Measurements from ENCODE around the gene TXNRD3. TPM values are rescaled to one million over a fixed set of nuclear protein-coding genes. Genes with fewer than 3 reads are reported as not detected.
A peak's percentile ranks its signal among the peaks of the same experiment; 100 is the strongest.
"Not testable (repeated sequence)": the region's sequence is repeated elsewhere in the genome, so short reads cannot be mapped to it uniquely, and the experiment has no call there.

TXNRD3 gene
- total RNA-seq, 1 donor, result 15.1 TPM

DNA sequence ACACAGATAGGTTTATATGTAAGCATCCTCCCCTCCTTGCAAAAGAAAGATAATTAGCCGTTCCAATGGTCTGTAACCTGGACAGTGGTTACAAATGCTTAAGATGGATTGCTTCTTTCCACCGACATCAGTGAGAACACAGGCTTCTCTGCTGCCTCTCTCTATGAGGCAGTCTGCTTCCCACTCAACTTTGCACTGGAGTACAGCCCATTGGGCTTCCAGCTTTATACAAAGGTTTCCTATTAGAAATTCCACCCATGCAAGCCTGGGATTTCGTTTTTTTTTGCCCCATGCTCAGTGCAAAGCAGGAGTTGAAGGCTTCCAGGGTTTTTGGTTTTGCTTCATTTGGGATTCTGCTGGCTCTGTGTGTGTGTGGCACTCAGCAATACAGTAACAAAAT lies 48.9 kb downstream of the TXNRD3 start:
- no peak for DNase-seq (ENCODE audit: low read depth in 2 of 3, low spot score in 2 of 3)

DNA sequence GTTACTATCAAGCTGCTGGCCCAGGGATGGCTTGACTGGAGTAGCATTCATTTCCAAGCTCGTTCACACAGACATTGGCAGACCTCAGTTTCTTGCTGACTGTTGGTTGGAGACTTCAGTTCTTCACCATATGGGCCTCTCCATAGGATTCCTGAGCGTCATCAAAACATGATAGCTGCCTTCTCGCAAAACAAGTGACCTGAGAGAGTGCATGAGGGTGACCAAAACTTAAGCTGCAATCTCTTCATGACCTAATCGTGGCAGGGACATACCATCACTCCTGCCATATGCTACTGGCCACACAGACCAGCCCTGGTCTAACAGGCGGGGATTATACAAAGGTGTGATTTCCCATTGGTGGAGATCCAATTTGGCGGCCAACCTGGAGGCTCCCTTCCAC lies 50.2 kb downstream of the TXNRD3 start:
- DNase-seq (ENCODE audit: low read depth in 2 of 3, low spot score in 2 of 3), result no peak

DNA sequence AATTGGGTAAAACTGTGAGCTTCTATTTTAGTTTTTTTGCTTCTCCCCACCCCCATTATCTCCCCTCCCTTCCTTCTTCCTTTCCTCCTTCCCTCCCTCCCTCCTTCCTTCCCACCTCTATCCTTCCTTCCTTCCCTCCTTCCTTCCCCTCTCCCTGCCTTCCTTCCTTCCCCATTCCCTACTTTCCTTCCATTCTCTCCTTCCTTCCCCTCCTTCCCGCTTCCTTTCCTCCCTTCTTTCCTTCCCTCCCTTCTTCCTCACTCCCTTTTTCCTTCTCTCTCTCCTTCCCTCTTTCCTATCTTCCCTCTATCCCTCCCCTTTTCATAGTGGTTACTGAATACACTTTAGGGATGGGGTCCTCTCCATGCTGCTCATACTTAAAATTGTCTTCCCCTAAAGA lies 55.8 kb downstream of the TXNRD3 start:
- no peak for DNase-seq (ENCODE audit: low read depth in 2 of 3, low spot score in 2 of 3)

DNA sequence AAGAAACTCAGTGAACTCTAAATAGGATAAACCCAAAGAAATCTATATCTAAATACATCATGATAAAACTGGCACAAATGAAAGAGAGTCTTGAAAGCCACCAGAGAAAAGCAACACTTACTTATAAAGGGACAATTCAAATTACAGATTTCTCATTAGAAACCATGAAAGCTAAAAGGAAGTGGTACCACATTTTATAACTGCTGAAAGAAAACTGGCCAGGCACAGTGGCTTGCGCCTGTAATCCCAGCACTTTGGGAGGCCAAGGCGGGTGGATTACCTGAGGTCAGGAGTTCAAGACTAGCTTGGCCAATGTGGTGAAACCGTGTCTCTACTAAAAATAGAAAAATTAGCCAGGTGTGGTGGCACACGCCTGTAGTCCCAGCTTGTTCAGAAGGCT lies 59.4 kb downstream of the TXNRD3 start:
- DNase-seq (ENCODE audit: low read depth in 2 of 3, low spot score in 2 of 3), result peak in 1 of 3 donors; percentile 13

DNA sequence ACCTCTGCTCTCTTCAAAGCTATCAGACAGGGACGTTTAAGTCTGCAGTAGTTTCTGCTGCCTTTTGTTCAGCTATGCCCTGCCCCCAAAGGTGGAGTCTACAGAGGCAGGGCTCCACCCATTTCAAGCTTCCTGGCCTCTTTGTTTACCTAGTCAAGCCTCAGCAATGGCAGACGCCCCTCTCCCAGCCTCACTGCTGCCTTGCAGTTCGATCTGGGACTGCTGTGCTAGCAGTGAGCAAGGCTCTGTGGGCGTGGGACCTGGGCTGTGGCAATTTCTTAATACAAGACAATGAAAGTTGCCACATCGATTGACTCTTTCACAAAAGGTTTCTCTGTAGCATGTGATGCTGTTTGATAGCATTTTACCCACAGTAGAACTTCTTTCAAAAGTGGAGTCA lies 63.4 kb downstream of the TXNRD3 start:
- not testable (repeated sequence) for DNase-seq (ENCODE audit: low read depth in 2 of 3, low spot score in 2 of 3)

DNA sequence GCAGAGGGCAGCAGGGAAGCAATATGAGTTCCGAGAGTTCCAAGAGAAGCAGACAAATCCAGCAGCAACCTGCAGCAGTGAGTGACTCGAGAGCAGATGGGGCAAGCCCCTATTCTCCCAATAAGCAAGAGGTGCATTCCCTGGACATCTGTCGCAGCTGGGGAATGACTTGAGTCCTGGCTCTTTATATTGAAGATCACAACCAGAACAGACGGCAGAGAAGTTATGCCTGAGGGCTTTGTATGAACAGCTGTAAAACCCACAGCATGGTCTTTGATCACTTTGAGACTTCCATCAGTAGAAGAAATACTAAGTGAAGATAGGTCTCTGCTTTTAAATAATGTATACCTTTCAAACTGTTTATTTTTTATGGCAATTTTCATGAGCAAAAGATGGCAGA lies 72.6 kb downstream of the TXNRD3 start:
- no peak for DNase-seq (ENCODE audit: low read depth in 2 of 3, low spot score in 2 of 3)

DNA sequence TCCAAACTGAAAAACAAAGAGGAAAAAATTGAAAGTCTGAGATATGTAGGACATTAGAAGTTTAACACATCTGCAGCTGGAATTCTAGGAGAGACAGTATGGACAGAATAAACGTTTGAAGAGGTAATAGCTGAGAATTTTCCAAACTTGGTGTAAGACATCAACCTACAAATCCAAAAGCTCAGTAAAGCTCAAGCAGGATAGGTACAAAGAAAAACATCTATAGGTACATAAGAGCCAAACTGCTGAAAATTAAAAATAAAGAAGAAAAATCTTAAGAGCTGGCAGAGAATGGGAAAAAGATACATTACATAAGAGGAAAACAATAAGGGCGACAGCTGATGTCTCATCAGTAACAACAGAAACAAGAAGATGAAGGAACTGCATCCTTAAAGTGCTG lies 73.4 kb downstream of the TXNRD3 start:
- DNase-seq (ENCODE audit: low read depth in 2 of 3, low spot score in 2 of 3), result no peak

DNA sequence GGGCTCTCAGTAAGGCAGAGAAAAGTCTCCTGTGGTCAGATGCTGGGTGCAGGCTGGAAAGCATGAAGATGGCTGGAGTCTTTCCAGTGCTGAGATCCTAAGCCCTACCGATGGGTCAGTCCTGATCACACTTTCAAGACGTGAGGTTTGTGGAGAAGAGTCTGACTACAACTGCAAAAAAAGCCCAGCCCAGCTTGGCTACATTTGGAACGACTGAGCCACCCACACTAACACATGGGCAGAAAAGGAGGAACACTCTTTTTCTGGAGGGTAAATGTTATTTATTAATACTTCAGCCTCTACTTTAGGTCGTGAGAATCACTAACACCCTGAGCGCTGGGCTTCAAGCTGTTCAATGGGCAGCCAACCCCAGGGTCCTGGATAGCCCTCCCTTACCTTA lies 74.2 kb downstream of the TXNRD3 start:
- no peak for DNase-seq (ENCODE audit: low read depth in 2 of 3, low spot score in 2 of 3)

DNA sequence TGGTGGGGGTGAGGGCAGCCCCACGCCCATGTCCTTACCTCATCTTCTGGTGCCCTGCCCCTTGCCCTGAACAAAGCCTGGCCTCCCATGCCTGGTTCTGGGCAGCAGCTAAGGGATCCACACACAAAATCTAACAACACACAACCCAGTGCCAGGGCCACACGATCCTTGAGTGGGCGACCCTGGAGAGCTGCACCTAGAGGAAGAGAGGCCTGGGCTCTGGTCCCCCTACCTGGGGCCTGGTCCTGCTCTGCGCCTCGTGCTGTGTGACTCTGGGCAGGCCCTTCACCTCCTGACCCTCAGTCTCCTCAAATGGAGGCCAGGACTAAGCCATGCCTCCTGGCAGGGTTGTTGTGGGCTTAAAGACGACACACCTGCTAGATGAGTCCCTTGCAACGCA lies 76.2 kb downstream of the TXNRD3 start:
- no peak for DNase-seq (ENCODE audit: low read depth in 2 of 3, low spot score in 2 of 3)

DNA sequence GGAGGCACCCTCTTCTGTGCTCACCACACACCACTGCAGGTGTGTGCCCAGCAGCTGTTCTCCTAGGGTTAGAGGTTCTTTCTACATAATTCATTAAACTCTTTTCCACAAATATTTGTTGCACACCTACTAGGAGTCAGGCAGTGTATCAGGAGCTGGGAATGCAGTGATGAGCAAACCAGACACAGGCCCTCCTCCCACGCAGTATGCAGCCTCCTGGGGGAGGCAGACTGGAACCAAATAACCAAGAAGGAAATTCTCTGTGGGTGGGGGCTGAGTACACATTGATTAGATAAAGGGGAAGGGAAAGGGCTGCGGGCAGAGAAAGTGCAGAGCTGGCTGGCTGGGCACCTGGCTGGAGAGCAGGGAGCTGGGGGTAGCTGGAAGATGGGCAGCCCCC lies 77.7 kb downstream of the TXNRD3 start:
- DNase-seq (ENCODE audit: low read depth in 2 of 3, low spot score in 2 of 3), result no peak

DNA sequence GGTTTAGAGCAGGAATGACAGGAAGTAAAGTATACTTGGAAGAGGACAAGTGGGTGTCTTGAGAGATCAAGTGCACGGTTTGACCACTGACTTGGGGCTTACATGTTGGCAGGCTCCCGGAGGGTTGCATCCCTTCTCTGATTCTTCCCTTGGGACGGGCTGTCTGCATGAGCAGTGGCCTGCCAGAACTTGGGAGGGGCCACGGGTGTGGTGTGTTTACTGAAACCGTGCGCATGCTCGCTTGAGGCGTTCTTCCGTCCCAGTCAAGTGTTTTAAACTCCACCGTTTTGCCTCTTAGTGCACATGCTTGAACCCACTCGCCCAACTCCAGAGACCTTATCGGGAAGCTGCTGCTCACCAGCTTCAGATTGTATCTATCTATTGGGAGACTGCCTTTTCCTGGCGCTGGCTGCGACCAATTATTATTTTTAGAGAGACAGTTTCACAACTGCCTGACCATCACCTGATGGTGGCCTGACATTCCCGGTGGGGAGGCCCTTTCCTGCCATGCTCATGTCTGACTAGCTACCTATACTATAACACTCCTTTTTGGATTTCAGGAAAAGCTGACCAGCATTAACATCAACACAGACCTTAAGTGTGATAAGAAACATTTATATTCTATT lies 81.3 kb downstream of the TXNRD3 start:
- DNase-seq (ENCODE audit: low read depth in 2 of 3, low spot score in 2 of 3), result no peak

DNA sequence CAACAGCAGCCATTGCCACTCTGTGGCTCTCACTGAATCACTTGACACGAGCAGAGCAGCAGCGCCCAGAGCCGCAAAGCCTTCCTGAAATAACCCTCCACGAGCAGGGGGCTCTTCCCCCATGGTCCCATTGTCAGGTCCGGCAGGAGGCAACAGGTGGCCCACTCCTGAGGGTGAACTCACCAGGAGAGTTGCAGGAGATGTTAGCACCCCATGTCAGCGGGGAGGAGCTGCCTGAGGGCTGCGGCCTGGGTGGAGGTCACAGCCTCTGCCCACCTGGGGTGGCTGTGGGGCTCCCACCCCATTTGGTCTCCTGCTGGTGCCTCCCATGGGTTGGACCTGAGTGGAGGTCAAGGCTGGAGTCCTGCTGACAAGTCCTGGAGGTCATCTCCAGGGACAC lies 83.8 kb downstream of the TXNRD3 start:
- DNase-seq (ENCODE audit: low read depth in 2 of 3, low spot score in 2 of 3), result no peak

DNA sequence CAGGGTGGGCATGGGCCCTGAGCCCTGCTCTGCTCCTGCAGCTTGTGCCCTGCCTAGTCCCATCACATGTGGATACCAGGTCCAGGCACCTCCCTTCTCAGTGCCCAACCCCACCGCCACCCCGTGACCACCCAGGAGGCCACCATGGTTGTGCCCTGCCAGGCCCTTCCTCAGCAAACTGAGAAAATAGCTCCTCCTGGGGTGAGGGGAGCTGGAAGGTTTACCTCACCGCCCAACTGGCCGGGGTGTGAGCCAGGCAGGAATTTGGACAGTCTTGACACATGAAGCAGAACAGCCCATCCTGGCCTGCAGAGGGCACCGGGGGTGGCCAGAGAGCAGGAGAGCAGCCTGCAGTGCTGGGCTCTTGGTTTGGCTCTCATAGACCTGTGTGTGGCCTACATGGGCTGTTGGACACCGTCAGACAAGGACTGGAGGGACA lies 84.8 kb downstream of the TXNRD3 start:
- peak in 1 of 3 donors; percentile 8 for DNase-seq (ENCODE audit: low read depth in 2 of 3, low spot score in 2 of 3)

DNA sequence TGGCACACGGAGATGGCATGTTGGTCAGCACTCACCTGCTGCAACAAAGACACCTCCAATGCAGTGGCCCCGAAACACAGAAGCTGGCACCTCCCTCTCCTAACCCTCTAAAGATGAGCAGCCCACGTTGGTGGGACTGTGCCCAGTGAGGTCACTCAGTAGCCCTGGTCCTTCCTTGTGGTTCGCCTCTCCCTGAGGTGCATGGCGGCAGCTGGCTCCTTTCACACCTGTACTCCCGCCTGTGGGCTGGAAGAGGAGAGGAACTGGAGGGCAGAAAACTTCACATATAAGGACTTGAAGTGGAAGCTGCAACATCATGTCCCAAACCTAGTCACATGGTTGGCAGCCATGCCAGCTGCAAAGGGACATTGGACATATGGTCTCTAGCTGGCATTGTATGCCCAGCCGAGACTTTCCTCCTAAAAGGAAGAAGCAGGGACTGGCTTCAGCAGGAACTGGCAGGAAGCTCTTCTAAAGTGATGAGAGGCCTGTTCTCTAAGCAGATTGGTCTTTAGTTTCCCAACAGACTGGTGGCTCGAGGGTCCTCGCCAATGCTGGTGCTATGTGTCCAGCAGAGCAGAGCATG lies 85.4 kb downstream of the TXNRD3 start:
- DNase-seq (ENCODE audit: low read depth in 2 of 3, low spot score in 2 of 3), result no peak

DNA sequence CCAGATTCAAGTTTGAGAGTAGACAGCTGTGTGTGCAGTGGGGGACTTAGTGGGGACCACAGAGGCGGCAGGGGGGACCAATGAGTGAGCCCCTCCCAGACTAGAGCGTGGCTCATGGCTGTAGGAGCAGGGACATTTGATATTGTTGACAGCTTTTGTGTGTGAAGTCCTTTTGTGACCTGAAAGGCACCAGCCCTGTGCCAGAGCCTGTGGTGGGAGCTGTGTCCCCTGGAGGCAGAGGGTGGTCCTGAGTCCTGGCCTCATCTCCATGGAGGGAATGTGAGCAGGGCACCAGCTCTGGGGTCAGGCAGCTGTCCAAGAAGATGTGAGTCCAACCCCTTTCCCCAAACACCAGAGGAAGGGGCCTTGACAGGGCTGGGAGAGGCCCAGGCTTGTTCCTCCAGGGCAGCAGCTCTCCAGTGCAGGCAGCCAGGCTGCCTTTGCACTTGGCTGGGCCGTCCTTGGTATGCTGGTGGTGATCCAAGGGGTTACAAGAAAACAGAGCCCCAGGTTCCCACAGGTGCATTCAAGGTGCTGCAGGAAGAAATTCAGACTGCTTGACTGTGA lies 86.1 kb downstream of the TXNRD3 start:
- no peak for DNase-seq (ENCODE audit: low read depth in 2 of 3, low spot score in 2 of 3)

DNA sequence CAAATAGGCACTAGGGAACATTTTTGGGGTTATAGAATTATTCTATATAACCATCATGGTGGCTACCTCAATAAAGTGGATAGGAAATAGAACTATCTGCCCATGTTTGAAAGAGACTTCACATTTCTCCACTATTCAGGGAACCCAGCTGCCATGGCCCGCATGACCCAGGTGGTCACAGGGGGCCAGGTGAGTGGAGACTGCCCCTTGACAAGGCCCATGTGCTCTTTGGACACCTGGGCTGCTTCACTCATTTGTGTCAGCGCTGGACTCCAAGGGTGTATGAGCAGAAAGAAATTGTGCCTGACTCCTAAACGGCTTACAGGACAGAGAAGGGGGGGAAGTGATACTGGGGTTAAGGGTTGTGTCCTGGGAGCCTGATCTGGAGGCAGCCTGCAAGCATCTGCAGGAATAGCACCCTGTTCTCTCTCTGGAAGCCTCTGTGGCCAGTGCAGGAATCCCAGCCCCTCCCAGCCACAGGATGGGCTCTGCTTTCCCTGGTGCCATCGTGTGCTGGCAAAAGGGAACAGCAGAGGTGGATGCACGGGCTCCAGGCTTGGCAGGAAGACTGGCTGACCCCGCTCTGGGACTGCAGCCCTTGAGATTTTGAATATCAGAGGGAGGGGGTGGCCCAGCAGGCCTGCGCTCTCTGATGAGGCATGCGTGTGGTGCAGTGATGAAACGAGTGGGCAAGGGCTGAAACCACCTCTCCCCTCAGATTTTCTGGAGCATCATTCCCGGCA lies 87.1 kb downstream of the TXNRD3 start:
- DNase-seq (ENCODE audit: low read depth in 2 of 3, low spot score in 2 of 3), result no peak

DNA sequence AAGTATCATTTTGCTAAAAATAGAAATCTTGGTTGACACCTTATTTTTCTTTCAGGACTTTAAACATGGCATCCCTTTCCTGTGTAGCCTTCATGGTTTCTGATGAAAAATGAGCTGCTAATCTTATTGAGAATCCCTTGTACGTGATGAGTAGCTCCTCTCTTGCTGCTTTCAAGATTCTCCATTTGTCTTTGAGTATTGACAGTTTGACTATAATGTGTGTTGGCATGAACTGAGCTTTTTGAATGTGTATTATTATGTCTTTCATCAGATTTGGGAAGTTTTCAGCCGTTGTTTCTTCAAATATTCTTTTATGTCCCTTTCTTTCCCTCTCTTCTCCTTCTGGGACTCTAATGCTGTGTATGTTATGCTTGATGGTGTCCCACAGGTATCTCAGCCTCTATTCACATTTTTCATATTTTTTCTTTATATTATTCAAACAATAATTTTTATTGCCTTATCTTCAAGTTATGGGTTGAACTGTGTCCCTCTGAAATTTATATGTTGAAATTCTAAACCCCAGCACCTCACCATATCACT lies 92.1 kb downstream of the TXNRD3 start:
- no peak for DNase-seq (ENCODE audit: low read depth in 2 of 3, low spot score in 2 of 3)

DNA sequence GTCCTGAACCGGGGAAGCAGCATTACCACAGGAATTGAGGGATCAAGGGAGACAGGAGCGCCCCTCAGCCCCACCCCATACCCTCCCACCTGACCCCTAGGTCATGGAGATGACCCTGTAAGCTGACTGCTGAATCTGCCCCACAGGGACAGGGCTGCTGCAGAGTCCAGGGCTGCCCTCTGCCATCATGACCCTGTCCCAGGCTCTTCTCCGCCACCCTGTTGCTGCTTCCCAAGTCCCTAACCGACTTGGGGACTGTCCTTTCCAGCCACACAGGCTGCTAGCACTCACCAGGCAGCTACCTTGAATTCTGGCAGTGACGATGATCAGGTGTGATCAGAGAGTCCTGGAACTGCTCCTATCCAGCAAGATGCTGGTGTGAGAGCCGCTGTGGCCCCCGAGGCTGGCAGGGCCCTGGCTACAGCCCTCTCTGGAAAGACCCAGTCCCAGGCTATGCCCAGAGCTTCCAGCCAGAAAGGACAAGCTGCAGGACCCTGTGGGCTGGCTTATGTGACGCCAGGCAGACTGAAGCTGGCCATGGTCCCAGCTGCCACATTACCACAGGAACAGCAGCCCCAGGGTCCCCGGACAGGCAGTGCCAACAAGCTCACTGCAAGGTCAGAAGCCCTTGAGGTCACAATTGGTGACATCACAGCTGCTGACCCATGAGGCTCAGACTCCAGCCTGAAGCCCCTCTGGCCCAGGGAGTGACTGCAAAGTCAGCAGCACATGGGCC lies 96.4 kb downstream of the TXNRD3 start, which contains the start of gene C3orf22:
C3orf22 (minus strand) TSS at position 597 of the 736 bp plus-strand sequence. CDS start 5,542 bp downstream, outside the sequence.
- no peak for DNase-seq (ENCODE audit: low read depth in 2 of 3, low spot score in 2 of 3)

DNA sequence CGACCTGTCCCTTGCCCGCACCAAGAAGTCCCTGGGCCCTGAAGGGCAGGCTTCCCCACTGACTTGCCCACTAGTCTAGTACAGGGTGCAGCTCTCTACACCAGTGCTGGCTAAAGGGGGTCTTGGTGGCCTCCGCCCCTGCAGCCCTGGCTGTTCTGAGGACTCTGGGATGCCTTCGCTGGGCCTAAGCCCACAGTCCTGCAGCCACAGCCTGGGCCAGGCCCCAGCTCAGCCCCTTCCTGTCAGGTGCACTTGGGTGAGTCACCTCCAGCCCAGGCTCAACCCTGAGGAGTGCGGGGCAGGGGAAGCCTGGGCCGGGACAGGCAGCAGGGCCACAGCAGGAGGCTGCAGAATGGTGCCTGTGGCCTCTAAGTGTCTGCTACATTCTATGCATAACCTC lies 97.2 kb downstream of the TXNRD3 start:
- DNase-seq (ENCODE audit: low read depth in 2 of 3, low spot score in 2 of 3), result no peak

DNA sequence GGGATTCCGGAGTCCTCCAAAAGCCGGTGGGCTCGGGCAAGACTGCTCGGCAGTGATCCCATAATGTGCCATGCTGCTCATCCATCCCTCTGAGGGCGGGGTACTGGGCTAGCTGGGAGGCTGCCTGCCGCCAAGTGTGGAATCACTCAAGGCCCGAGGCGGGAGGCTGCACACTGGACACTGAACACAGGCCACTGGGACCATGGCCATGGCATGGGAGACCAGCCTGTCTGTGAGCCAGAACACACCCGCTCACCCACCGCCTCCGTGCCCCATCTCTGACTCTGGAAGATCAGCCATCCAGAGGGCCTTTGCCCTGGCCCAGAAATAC lies 97.5 kb downstream of the TXNRD3 start:
- DNase-seq (ENCODE audit: low read depth in 2 of 3, low spot score in 2 of 3), result no peak

Measured in hematopoietic multipotent progenitor cell (in vitro differentiated cells).